COLO668 (cell line): ENCODE measurements around the gene APEX2.
"Not testable (repeated sequence)": the region's sequence is repeated elsewhere in the genome, so short reads cannot be mapped to it uniquely, and the experiment has no call there.

Experiments used
- DNase-seq: peaks from one replicate; lab custom pipeline; 2025; ENCODE audit not compliant: unreplicated experiment; lab: John Stamatoyannopoulos, UW

Gene APEX2, protein sequence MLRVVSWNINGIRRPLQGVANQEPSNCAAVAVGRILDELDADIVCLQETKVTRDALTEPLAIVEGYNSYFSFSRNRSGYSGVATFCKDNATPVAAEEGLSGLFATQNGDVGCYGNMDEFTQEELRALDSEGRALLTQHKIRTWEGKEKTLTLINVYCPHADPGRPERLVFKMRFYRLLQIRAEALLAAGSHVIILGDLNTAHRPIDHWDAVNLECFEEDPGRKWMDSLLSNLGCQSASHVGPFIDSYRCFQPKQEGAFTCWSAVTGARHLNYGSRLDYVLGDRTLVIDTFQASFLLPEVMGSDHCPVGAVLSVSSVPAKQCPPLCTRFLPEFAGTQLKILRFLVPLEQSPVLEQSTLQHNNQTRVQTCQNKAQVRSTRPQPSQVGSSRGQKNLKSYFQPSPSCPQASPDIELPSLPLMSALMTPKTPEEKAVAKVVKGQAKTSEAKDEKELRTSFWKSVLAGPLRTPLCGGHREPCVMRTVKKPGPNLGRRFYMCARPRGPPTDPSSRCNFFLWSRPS

GRCh38 chrX:54999717-55000598 lies at the start of gene APEX2:
Gene APEX2, plus strand, starts transcription at chrX:55000363. Its CDS starts 60 bp downstream, at chrX:55000423.
- DNase-seq = peak; percentile 93

DNA sequence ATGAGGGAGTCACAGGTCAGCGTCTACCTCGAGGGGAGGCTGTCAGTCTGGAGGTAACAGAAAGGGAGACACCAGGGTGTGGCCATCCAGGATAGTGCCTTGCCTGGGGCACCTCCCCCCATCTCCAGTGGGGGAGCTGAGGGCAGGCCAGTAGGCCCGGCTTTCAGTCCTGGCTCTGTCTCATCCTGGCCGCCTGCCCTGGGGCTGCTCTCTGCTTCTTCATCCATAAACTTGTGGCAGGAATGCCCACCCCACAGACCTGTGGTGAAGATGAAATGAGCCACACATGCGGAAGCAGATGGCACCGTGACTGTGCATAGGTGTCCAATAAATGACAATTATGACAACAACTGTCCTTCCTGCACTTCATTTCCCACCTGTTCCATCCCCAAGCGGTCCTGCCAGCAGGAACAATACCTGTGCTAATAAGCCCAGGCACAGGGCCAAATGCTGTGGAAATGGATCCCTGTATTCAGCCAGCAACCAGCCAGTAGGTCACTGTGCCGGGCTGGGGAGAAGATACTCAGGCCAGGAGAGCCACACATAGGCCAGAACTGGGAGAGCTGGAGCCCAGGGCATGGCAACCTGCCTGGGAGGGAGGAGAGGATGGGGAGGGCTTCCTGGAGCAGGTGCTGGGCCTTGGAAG lies 49.3 kb upstream of the APEX2 start:
- DNase-seq = peak; percentile 79

DNA sequence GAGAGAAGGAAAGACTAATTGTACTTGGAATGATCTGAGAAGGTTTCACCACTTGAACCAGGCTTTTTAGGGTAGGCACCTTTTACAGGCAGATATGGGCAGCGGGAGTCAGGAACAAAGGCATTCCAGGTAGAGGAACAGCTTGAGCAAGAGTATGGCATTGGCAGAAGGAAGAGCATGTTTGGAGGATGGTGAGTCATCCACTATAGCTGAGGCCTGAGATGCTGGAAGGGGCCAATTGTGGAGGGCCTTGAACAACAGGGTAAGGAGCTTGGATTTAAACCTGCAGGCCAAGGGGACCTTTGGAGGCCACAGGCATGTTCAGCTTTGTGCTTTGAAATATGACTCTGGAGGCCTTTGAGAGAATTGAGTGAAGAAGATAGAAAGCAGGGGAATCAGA lies 38.4 kb upstream of the APEX2 start:
- no peak for DNase-seq

DNA sequence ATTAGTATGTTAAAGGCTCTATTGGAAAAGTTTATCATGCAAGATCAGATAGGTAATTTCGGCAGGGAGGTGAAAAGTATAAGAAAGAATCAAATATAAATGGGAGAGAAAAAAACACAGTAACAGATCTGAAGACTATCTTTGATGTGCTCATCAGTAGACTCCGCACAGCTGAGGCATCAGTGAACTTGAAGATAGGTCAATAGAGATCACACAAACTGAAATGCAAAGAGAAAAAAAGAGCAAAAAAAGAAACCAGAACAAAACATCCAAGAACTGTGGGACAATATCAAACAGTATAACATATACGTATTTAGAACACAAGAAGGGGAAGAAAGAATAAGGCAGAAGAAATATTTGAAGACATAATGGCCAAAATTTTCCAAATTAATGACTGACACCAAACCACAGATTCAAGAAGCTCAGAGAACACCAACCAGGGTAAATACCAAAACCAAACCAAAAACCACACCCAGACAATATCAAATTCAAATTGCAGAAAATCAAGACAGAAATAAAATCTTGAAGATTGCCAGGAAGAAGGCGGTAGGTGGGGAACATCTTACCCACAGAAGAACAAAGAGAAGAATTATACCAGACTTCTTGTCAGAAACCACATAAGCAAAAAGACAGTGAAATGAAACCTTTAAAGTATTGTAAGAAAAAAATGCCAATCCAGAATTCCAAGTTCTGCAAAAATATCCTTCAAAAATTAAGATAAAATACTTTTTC lies 35.2 kb upstream of the APEX2 start:
- no peak for DNase-seq

- no peak for DNase-seq
These were observed 22.8 kb upstream of the APEX2 start for GRCh38 chrX:54977387-54977786.

DNA sequence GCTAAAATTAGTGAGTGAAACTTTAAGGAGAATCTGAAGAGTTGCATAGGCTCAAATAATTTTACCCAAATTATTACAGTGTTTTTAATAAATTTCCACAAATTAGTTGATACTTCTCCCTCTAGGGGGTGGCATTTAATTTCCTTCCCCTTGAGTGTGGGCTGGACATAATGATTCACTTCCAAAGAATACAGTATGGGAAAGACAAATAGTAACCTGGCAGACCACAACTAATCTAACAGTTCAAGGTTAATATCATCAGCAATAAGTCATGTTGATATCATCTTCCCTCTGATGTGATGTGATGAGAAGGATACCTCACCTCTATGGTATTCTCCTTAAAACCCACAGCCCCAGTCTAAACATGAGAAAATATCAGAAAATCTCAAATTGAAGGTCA lies 21.7 kb upstream of the APEX2 start:
- no peak for DNase-seq

GRCh38 chrX:54979432-54979831 lies 20.7 kb upstream of the APEX2 start:
- DNase-seq = no peak

GRCh38 chrX:54980334-54980733 lies 19.8 kb upstream of the APEX2 start:
- DNase-seq = no peak

DNA sequence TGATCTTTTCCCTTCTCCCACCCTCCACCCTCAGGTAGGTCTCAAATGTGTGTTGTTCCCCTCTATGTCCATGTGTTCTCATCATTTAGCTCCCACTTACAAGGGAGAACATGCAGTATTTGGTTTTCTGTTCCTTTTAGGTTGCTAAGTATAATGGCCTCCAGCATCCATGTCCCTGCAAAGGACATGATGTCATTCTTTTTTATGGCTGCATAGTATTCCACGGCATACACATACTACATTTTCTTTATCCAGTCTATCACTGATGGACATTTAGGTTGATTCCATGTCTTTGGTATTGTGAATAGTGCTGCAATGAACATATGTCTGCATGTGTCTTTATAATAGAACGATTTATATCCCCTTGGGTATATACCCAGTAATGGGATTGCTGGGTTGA lies 16.9 kb upstream of the APEX2 start:
- DNase-seq = not testable (repeated sequence)

DNA sequence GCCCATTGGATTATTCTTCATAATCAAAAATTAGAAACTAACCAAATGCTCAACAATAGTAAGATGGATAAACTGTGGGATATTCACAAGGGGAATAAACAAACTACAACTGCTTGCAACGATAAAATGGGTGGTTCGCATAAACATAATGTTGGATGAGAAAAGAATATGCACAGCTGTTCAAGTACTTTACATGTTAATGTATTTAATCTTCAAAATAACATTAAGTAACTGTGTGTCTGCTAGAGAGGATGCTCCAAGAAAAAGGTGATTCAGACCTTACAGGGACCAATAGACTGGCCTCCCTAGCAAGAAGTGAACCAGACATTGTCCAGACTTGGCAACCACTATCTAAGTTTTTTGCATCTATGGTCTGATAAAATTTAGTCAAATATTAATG lies 8.5 kb upstream of the APEX2 start:
- no peak for DNase-seq

DNA sequence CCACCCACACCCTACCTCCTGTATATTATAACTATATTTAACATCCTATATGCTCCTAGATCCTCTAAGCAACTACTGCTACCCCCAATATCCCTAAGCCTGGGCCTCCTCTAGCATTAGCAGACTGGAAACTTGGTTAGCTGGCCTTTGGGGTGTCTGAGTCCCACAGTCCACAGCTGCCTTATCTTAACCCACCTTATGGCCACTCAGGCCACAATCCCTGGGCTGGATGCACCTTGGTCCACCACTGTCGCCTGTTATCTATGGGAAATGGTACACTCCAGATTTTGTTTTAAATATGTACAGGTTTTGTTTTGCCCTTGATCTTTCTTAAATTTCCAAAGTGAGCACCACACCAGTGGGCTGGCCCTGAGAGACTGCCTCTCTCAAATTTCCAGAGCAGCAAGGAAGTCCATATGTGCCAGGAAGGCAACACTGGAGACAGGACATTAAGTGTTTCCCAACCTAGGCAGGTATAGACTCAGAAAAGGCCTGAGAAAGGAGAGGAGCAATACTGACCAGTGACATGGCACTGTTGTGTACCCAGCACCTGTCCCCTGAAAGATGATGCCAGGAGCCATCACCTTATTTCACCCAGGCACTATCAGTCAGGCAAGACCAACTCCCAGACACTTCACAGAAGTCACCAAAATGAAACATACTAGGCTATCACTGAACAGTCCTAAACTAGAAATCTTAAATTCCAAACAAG lies 7.1 kb upstream of the APEX2 start:
- DNase-seq = no peak

GRCh38 chrX:54994099-54994498 lies 6.1 kb upstream of the APEX2 start, which contains the start of gene PFKFB1:
Gene PFKFB1, minus strand, starts transcription at chrX:54994188. Its CDS starts 181 bp downstream, at chrX:54994007.
- no peak for DNase-seq

DNA sequence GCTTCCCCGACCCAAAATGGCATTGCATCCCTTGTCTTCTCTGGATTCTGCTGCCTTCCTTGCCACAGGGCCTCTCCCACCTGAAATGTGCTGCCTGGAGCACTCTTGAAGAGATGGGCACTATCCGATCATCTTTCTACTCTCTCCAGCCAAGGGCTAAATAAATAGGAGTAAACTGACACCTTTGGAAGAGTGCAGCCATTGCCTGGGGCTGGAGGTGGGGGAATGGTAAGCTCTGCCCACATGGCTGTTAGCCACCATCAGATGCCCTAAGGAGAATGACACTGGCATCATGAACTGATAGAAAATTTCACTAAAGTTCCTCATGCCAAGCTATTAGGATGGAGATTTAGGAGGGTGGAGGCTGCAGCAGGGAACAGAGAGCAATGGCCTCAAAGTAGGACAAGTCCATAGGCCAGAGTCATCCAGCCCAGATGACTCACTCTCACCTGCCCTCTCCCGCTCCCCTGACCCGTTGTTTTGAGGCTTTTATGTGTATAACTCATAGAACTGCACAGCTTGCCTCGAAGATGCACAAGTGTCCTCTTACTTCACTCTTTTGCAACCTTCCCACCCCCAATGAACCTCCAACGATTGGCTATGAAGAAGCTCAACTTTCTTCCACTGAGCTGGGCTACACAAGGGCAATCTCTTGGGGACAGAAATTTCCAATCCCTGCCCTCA lies 5.4 kb upstream of the APEX2 start:
- DNase-seq = no peak

DNA sequence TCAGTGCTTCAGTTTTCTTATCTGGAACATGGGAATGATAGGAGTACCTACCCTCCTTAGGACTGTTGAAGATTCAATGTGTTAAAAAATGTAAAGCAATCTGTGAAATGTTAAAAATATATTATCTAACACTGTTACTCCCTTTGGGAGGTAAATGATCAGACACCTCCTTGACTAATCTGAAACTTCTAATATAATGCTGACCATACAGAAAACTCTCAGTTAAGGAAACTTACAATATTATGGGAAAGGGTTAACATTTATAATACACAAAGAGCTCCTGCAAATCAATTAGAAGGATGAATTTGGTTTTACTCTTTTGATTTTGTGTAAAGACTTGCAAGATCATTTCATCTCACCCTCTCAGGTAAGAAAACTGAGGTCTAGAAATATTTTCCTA lies 4.5 kb upstream of the APEX2 start:
- no peak for DNase-seq

DNA sequence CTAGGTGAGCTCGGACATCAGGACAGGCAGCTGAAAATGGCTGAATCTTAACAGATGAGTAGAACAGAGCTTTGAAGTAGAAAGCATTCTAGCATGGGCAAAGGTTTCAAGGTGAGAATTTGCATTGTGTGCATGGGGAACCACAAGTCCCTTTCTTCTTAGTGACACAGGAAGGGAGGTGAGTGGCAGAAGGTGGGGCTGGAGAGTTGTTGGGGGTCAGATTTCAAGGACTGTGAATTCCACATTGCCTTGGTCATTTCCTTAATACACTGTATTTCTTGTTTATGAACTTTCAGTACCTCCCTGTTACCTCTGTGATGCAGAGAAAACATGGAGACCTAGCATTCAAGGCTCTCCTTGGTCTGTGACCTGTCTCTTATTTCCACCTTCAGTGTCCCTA lies 4.1 kb downstream of the APEX2 start:
- DNase-seq = no peak

DNA sequence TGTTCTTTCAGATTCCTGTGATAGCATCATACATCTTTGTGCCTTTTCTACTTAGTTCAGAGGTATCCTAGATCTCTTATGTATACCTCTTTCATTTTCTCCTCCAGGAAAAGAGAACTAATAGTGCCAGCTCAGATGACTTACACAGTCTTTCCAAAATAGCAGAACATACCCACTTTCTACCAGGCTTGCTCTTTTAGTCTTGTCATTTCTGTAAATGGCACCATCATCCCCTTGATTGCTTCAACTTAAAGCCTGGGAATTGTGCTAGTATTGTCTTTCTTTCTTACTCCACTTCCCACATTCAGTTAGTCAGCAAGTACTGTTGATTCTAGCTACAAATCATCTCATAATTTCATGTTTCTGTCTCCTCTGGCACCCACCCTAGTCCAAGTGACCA lies 5.1 kb downstream of the APEX2 start:
- no peak for DNase-seq

GRCh38 chrX:55006827-55007621 lies 6.9 kb downstream of the APEX2 start:
- no peak for DNase-seq

DNA sequence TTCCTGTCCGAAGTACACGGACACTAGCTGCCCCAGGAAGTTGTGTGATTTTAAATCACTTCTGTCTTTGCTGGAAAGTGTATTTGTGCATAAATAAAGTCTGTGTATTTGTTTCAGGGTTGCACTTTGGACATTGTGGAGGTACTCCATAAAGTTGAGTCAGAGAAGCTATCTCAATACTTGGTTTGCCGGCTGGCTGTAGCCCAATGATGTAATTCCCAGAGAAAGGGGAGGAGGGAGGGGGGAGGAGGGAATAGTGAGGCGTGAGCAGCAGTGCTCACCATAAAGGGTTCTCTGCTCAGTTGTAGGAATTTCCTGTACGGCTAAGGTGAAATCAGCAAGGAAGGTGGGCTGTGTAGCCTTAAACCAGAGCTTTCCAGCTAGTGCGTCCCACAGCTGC lies 7.5 kb downstream of the APEX2 start:
- no peak for DNase-seq
